NCI-H146 treated with DMSO at 0.1 percent for 48 hours (cell line): ENCODE measurements around the gene DOK7.

ENCODE experiments used
- DNase-seq: peaks from one replicate; lab custom pipeline; 2025; ENCODE audit not compliant: unreplicated experiment; lab: John Stamatoyannopoulos, UW

DOK7 gene

GRCh38 chr4:3462790-3463415, at the start of gene DOK7:
Gene DOK7 (plus strand): TSS chr4:3463306. CDS start chr4:3463376, 70 bp downstream.
- no peak for DNase-seq

GRCh38 chr4:3413675-3414420, 49.3 kb upstream of the DOK7 start:
- no peak for DNase-seq

- no peak for DNase-seq
Measured at GRCh38 chr4:3414421-3415279, 48.5 kb upstream of the DOK7 start.

- DNase-seq, result no peak
Measured at GRCh38 chr4:3415471-3416141, 47.5 kb upstream of the DOK7 start.

- no peak for DNase-seq
Measured at GRCh38 chr4:3416270-3416669, 46.8 kb upstream of the DOK7 start.

DNA sequence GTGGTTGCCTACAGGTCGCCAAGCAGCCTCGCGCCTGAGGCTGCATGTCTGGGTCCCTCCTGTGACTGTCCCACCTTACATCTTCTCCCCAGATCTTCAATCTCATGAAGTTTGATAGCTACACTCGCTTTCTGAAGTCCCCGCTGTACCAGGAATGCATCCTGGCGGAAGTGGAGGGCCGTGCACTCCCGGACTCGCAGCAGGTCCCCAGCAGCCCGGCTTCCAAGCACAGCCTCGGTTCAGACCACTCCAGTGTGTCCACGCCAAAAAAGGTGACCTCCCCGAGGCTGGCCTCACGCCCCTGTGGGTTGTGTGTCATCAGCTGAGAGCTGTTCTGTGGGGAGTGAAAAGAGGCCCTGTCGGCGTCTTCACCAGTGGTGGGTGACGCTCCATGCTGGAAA, 46.3 kb upstream of the DOK7 start:
- no peak for DNase-seq

DNA sequence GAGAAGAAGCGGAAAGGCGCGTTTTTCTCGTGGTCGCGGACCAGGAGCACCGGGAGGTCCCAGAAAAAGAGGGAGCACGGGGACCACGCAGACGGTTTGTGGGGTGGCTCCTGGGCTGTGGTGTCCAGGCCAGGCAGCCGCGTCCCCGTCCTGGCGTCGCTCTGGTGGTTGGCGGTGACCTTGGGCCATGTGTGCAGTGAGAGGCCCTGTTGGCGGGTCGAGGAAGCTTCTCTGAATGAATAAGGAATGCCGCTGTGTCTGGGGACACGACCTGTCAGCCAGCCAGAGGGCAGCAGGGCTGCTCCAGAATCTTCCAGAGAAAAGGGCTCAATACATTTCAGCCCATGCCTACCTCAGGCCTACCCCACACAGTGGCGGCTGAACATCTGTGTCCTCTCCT, 45.7 kb upstream of the DOK7 start:
- no peak for DNase-seq

- no peak for DNase-seq
Measured at GRCh38 chr4:3418029-3418762, 44.9 kb upstream of the DOK7 start.

DNA sequence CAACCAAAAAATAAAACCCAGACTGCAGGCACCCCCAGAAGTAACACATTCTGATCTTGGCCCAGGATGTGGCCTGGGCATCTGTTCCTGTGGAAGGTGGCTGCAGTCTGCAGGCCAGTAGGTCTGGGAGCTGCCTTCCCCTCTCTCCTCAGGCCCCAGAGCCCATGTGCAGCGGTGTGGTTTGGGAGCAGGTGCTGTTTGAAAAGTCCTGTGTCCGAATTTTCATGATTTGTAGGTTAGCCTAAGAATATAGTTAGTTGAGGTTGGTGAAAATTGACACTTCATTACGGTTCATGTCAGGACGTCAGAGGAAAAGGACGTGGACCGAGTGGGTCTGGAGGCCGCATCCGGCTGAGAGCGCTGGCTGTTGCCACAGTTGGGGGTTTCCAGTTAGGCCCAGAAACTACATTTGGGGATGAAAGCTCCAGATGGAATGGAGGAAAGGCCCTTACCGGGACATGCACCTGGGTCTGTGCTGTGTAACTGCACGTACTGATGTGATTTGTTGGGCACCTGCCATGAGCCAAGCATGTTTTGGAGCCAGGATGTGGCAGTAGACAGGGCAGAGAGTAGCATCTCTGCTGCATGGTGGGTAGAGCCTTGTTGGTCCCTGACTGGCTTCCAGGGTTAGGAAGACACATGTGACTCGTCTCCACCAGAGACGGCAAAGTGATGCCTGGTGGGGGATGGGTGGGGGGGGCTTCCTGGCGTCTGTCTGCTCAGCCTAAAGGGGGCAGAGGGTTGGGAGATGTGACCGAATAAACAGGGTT, 43.1 kb upstream of the DOK7 start:
- no peak for DNase-seq

DNA sequence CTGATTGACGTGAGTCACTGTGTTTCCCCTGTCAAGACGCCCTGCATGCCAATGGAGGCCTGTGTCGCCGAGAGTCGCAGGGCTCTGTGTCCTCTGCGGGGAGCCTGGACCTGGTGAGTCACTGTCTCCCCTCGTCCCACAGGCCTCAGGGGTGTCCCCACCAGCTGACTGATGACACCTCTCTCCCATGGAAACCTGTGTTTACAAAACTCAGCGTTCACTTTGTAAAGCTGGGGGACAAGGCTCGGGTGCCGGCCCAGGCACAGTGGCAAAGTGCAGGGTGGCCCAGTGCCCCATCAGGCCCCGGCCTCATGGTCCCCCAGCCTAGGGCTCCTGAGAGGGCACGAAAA, 42.5 kb upstream of the DOK7 start:
- DNase-seq, result no peak

- DNase-seq, result no peak
Measured at GRCh38 chr4:3420956-3421355, 42.1 kb upstream of the DOK7 start.

DNA sequence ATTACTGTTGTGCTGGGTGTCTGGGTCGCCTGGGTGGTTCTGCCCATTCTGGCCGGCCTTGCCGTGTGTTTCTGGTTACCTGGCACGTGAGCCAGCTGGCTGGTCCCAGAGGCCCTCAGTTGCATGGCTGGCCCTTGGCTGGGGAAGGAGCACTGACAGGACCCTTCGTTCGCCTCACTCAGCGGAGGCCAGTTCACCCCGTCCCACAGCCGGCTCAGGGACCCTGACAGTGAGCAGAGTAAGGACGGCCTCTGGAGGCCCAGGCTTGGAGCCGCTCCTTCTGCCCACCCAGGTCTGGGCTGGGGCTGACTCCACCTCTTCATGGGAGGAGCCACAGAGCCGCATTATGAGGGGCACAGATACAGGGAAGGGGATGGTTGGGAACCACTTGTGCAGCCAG, 41.6 kb upstream of the DOK7 start:
- DNase-seq, result no peak

DNA sequence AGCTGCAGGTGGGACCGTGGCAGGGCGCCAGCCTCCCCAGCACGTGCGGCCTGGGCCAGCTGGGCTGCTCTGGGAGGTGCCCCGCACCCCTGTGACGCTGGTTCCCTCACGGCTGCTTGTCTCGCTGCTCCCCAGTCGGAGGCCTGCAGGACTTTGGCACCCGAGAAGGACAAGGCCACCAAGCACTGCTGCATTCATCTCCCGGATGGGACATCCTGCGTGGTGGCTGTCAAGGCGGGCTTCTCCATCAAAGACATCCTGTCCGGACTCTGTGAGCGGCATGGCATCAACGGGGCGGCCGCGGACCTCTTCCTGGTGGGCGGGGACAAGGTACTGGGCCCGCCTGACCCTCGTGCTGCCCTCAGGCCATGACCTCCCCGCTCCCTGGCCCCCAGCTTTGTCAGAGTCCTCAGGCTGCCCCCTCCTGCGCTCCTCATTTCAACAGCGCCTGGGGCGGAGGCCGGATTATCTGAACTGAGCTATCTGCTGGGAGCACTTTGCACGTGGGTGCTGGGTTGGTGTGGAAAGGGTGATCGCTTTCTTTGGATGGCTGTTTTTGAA, 40.8 kb upstream of the DOK7 start:
- no peak for DNase-seq

- no peak for DNase-seq
Measured at GRCh38 chr4:3422808-3423297, 40.3 kb upstream of the DOK7 start.

- no peak for DNase-seq
Measured at GRCh38 chr4:3423406-3423805, 39.7 kb upstream of the DOK7 start.

DNA sequence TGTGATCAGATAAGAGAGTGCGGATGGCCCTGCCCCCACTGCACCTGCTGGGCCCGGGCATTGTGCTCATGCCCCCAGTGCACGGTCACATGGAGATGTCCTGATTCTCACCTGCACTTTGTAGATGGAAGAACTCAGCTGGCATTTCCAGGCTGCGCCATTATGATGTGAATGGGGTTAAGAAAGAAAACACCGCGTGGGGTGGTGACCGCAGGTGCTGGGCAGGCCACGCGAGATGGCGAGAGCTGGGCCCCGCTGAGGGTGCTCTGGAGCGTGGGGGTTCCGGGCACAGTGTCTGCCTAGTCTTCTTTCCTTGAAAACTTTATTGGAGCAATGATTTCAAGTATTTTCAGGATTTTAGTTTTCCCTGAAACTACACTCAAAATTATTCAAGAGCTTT, 39.2 kb upstream of the DOK7 start:
- DNase-seq, result peak; percentile 64

DNA sequence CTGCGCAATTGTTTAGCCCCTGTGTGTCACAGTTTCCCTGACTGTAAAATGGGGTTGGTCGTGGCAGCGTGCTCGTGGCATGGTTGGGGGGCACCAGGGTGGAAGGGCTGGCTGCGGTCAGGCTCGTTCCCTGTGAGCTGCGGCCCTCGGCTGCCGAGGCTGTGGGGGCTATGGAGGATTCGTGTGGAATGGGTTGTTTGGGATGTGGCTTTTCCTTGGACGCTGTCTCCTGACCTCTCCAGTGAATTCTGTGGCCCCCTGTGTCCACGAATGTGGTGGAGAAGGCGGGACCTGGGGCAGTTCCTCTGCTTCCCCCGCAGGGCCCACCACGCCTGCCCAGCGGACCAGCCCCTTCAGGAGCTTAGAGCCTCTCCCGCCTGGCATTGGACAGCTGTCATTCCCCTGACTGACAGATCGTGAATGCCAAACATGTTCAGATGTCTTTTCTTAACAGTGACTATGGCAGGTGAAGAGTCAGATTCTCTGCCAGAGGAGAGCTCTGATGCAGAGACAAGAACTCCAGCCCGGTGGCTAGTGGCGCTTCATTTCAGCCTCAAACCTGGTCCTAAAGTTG, 38.5 kb upstream of the DOK7 start:
- no peak for DNase-seq

DNA sequence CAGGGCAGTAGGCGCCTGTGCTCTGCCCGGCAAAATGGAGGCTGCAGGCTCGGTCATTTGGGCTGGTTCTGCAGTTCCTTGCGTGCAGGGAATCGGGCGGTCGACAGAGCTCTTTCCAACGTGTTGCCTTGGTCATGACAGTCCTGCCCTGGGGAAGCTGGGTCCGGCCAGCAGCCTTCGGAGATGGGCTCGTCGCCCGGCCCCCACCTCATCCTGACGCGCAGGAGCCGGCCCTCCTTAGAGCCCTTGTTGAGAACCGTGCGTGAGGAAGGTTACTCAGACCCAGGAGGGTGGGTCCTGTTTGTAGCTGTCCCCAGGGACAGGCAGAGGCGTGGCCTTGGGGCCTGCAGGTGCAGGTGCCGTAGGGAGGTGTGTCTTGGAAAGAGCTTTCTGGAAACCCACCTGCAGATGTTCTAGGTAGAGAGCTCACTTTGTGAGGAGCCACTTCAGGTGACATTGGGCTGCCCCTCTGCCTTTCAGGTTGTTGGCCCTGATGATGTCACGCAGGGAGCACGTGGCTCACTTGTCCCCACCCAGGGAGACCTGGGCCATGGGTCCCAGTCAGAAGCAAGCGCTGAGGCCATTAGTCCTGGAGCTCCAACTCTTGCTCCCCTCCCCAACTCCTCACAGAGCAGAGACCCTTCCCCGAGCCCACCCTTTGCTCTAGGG, 36.5 kb upstream of the DOK7 start:
- no peak for DNase-seq

GRCh38 chr4:3427134-3427476, 36.0 kb upstream of the DOK7 start:
- DNase-seq, result no peak
